Ovary (tissue), 3 donors: ENCODE data around the gene DHH.

Source experiments
- EP300 ChIP-seq: sonication (generic); formaldehyde crosslinking; IDR thresholded peaks from one replicate; pipeline ENCODE4 v1.6.1; 2017; ENCODE audit warnings: antibody characterized with exemption
- POLR2A ChIP-seq: fragments of 450-650 bp; IDR thresholded peaks from one replicate; pipeline ENCODE4 v1.6.1; 2017; ENCODE audit warnings: antibody characterized with exemption, mild to moderate bottlenecking, moderate library complexity
- TF ChIP-seq, protein P1 (sequence below), 3 donors: fragments of 450-650 bp in 2 of 3; fragments of 200-600 bp in 1 of 3; IDR thresholded peaks; one replicate each; pipeline versions ENCODE4 v1.5.1 to v1.8.0; 2016 to 2022; ENCODE audit warnings: antibody characterized with exemption in 3 of 3, mild to moderate bottlenecking in 1 of 3
- donor health status: DM: no; HTN: no; CAD: no.

DNA sequence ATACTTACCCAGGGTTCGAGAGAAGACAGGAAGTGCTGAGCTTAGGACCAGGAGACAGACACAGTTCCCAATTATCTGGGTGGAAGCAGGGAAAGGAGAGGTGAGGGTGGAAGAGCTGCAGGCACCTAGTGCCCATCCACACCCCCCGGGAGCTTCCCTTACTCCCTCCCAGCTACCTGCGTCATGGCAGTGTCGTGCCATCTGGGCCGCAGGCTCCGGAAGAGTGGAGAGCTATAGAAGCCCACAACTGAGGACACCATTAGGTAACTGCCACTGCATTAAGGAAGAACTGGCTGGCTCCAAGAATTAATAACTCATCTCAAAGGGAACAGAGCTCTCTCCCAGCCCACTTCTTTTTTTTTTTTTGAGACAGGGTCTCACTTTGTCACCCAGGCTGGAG, 5.8 kb upstream of the DHH start:
- TF ChIP-seq, protein P1, sequence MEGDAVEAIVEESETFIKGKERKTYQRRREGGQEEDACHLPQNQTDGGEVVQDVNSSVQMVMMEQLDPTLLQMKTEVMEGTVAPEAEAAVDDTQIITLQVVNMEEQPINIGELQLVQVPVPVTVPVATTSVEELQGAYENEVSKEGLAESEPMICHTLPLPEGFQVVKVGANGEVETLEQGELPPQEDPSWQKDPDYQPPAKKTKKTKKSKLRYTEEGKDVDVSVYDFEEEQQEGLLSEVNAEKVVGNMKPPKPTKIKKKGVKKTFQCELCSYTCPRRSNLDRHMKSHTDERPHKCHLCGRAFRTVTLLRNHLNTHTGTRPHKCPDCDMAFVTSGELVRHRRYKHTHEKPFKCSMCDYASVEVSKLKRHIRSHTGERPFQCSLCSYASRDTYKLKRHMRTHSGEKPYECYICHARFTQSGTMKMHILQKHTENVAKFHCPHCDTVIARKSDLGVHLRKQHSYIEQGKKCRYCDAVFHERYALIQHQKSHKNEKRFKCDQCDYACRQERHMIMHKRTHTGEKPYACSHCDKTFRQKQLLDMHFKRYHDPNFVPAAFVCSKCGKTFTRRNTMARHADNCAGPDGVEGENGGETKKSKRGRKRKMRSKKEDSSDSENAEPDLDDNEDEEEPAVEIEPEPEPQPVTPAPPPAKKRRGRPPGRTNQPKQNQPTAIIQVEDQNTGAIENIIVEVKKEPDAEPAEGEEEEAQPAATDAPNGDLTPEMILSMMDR (IDR thresholded peaks at IDR 0.05) = no peak
- TF ChIP-seq EP300 (no peak), POLR2A (no peak)
